ENCODE results near the gene AZGP1.

DNA sequence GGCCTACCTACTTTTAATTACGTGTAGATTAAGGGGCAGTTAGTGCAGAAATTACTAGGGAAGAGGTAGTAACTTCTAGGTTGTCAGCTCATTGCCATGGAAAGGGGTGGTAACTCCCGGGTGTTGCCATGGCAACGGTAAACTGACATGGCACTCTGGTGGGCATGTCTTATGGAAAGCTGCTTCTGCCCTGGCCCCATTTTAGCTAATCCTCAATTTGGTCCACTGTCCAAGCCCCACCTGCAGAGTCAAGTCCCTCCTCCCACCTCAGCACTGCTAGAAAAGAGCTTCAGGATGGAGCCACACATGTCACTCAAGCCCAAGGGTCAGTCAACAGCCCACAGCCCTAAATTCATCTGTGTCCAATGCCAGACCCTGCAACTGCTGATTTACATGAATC, 32.1 kb upstream of the AZGP1 start:
- TF ChIP-seq LEF1 (IDR thresholded peaks at IDR 0.05; ENCODE audit: borderline replicate concordance) (no peak), ELF4 (IDR thresholded peaks at IDR 0.05) (no peak)
